Left ventricle myocardium inferior (tissue), 1 donor: Measurements from ENCODE around the gene ZNRF3. TPM values are rescaled to one million over a fixed set of nuclear protein-coding genes. Genes with fewer than 3 reads are reported as not detected.
"Not testable (repeated sequence)": the region's sequence is repeated elsewhere in the genome, so short reads cannot be mapped to it uniquely, and the experiment has no call there.

ENCODE experiments used
- DNase-seq: peaks from one replicate; pipeline ENCODE4 v3.0.0-alpha.2; 2020
- H3K27ac ChIP-seq: fragments of 200-600 bp; replicated peaks from 2 replicates; pipeline ENCODE4 v1.8.0; 2021
- H3K27me3 ChIP-seq: fragments of 200-600 bp; 2 replicates; pipeline ENCODE4 v1.8.0; 2021; ENCODE audit warnings: low read depth
- H3K36me3 ChIP-seq: fragments of 200-600 bp; 2 replicates; pipeline ENCODE4 v1.8.0; 2021
- H3K4me1 ChIP-seq: fragments of 200-600 bp; 2 replicates; pipeline ENCODE4 v1.8.0; 2021
- H3K4me3 ChIP-seq: fragments of 200-600 bp; 2 replicates; pipeline ENCODE4 v1.8.0; 2021; ENCODE audit warnings: mild to moderate bottlenecking, moderate library complexity
- H3K9me3 ChIP-seq: fragments of 200-600 bp; replicated peaks from 2 replicates; pipeline ENCODE4 v1.8.0; 2021
- intact Hi-C: fragments of 100-400 bp; cut with micrococcal nuclease; formaldehyde crosslinking; loops from one replicate; pipeline ENCODE4 v1.11.0; 2022
- total RNA-seq: library from RNA; stranded (reverse); fragmentation: NEBNext Ultra II Directional; extraction: Animal tissue kit (Norgen Biotek cat#: 25700); gene quantifications from one replicate; pipeline ENCODE4 v1.2.1, GENCODE V29; 2021
- TF ChIP-seq, protein P1 (sequence below): fragments of 200-600 bp; IDR thresholded peaks from 2 replicates; pipeline ENCODE4 v1.8.0; 2021; ENCODE audit warnings: antibody characterized with exemption, mild to moderate bottlenecking, borderline replicate concordance
- donor health status: DM: no; HTN: yes; CAD: no; lungs with severe emphysema.

The ZNRF3 gene
- total RNA-seq, 1 donor from 2014 or later = 6.3 TPM

DNA sequence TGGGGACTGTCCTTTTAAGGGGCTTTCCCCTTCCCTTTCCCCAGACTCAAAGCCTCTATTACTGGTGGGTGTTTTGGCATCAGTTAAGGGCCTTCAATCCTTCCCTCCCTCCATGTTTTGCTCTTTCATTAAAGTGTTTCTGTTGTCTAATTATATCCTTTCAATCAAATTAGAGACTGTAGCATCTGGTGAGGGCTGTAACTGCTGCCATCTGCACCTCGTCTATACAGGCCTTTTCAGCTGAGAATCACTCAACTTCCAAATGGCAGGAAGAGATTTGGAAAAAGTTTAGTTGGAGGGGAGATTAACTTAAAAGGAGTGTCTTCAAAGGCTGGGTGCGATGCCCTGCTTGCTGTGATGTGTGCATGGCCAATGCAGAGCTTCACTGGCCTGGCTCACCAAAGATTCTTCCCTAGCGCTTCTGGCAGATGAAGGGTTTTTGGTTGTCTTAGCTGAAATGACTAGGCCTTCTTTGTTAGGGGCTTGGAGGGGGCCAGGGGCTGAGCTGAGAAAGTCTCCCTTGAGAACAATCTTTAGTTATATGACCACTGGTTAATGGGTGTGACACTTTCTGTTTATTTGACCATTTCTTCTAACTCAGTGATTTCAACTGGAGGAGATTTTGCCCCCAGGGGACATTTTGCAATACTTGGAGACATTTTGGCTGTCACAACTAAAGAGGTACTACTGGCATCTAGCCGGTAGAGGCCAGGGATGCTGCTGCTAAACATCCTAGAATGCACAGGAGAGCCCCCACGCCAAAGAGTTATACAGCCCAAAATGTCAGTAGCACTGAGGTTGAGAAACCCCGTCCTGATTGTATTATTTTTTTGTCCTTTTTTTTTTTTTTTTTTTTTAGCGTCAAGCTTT lies 197.0 kb downstream of the ZNRF3 start:
- TF ChIP-seq, protein P1, sequence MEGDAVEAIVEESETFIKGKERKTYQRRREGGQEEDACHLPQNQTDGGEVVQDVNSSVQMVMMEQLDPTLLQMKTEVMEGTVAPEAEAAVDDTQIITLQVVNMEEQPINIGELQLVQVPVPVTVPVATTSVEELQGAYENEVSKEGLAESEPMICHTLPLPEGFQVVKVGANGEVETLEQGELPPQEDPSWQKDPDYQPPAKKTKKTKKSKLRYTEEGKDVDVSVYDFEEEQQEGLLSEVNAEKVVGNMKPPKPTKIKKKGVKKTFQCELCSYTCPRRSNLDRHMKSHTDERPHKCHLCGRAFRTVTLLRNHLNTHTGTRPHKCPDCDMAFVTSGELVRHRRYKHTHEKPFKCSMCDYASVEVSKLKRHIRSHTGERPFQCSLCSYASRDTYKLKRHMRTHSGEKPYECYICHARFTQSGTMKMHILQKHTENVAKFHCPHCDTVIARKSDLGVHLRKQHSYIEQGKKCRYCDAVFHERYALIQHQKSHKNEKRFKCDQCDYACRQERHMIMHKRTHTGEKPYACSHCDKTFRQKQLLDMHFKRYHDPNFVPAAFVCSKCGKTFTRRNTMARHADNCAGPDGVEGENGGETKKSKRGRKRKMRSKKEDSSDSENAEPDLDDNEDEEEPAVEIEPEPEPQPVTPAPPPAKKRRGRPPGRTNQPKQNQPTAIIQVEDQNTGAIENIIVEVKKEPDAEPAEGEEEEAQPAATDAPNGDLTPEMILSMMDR = no peak
- Histone ChIP-seq H3K9me3 (no peaks in the 10 kb centered on the region), H3K27me3 (no peaks in the 10 kb centered on the region), H3K4me1 (peaks cover 74% of the 10 kb centered on the region), H3K27ac (peak overlapping the region; percentile 78), H3K4me3 (no peak overlapping the region), H3K36me3 (no peaks in the 10 kb centered on the region)
- no peak for DNase-seq
- intact Hi-C loops = no loop called here

DNA sequence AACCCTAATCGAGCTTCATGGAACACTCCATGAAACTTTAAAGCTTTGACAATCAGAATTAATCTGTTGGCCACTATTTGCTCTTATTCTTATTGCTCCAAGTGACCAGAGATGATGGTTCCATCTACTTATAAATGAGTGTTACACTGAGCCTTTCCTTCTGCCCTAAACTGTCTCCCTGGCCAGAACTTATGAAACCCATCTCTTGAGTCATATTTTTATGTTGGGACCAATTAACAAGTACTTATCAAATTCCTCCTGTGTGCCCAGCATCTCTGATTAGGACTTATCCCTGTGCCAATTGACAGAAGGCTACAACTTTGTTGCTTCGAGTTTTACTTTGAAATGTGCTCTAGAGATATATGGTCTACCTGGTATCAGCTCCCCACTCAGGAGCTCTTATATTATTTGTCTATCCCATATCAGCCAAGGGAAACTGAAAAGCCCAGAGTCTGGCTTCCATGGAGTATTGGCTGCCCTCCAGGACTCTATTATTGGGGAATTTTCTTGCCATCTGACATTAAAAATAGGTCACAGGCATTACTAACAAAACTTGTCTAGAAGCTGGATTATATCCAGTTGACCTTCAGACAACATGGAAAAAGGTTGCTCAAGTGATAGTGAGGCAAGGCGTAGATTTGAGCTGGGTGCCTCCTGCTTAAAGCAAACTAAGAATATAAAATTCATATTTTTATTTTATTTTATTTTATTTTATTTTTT lies 198.3 kb downstream of the ZNRF3 start:
- H3K4me3 ChIP-seq = no peak overlapping the region
- H3K27ac ChIP-seq = peak overlapping the region; percentile 78

DNA sequence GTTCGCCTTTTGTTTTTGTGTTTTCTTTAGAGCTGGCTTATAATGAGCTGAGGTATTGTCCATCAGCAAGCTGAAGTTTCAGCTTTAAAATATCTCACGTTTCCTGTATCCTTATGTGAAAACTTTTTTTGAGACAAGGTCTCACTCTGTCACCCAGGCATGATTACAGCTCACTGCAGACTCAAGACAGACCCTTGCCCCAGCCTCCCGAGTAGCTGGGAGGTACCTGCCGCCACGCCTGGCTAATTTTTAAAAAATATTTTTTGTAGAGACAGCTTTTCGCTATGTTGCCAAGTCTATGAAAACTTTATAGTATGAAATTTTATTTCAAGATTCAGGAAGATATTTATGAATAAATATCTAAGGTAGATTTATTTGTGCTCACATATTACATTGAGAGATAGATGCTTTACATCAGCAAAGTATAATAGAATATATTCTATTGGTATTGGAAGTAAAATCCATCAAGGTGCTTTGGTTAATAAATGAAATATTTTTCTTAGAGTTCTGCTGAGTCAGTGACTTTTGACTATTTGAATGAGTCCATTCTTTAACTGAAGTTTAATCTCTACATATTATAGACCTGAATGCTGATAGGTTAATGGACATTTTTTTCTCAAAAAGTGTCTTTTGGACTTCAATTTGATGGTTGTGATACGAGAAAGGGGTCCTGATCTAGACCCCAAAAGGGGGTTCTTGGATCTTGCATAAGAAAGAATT lies 199.6 kb downstream of the ZNRF3 start:
- Histone ChIP-seq H3K9me3 (no peaks in the 10 kb centered on the region), H3K4me3 (no peak overlapping the region), H3K36me3 (no peaks in the 10 kb centered on the region), H3K27ac (peak overlapping the region; percentile 78), H3K27me3 (no peaks in the 10 kb centered on the region), H3K4me1 (peaks cover 66% of the 10 kb centered on the region)
- intact Hi-C loops = no loop called here
- no peak for DNase-seq
- TF ChIP-seq, protein P1 = no peak

More for the DNA sequence above, 198.3 kb downstream of the ZNRF3 start:
- Histone ChIP-seq H3K36me3 (no peaks in the 10 kb centered on the region), H3K9me3 (no peaks in the 10 kb centered on the region), H3K4me1 (peaks cover 74% of the 10 kb centered on the region), H3K27me3 (no peaks in the 10 kb centered on the region)
- TF ChIP-seq, protein P1 = no peak
- intact Hi-C loops = no loop called here
- no peak for DNase-seq

DNA sequence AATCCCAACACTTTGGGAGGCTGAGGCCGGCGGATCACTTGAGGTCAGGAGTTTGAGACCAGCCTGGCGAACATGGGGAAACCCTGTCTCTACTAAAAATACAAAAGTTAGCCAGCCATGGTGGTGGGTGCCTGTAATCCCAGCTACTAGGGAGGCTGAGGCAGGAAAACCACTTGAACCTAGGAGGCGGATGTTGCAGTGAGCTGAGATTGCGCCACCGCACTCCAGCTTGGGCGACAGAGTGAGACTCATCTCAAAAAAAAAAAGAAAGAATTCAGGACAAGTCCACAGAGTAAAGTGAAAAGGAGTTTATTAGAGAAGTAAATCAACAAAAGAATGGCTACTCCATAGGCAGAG lies 200.2 kb downstream of the ZNRF3 start:
- intact Hi-C loops, H3K4me3 ChIP-seq, DNase-seq, H3K27ac ChIP-seq, H3K9me3 ChIP-seq, H3K27me3 ChIP-seq, H3K36me3 ChIP-seq: not testable (repeated sequence)
- peaks cover 60% of the 10 kb centered on the region for H3K4me1 ChIP-seq

DNA sequence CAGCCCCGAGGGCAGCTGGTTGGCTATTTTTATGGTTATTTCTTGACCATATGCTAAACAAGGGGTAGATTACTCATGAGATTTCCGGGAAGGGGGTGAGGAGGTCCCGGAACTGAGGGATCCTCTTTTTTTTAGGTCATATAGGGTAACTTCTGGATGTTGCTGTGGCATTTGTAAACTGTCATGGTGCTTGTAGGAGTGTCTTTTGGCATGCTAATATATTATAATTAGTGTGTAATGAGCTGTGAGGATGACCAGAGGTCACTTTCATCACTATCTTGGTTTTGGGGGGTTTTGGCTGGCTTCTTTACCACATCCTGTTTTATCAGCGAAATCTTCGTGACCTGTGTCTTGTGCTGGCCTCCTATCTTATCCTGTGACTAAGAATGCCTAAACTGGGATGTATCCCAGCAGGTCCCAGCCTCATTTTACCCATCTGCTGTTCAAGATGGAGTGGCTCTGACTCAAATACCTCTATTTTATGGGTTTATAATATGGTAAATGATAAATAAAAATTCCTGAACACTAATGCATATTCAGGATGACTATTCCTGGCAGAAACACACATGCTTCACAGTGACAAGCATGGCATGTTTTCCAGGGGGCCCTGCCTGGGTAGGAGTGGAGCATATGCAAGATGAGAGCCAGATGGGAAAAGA lies 200.7 kb downstream of the ZNRF3 start:
- H3K27ac ChIP-seq = no peak overlapping the region
- no peak overlapping the region for H3K4me3 ChIP-seq
- DNase-seq = no peak
- H3K9me3 ChIP-seq = no peaks in the 10 kb centered on the region
- intact Hi-C loops = no loop called here
- peaks cover 59% of the 10 kb centered on the region for H3K4me1 ChIP-seq
- no peaks in the 10 kb centered on the region for H3K27me3 ChIP-seq
- TF ChIP-seq, protein P1 = no peak
- no peaks in the 10 kb centered on the region for H3K36me3 ChIP-seq
